ENCODE measurements around the gene CLIC5. TPM values are rescaled to one million over a fixed set of nuclear protein-coding genes. Genes with fewer than 3 reads are reported as not detected.

Gene CLIC5
- total RNA-seq, 1 donor from 2014 or later, result 0.07 TPM

DNA sequence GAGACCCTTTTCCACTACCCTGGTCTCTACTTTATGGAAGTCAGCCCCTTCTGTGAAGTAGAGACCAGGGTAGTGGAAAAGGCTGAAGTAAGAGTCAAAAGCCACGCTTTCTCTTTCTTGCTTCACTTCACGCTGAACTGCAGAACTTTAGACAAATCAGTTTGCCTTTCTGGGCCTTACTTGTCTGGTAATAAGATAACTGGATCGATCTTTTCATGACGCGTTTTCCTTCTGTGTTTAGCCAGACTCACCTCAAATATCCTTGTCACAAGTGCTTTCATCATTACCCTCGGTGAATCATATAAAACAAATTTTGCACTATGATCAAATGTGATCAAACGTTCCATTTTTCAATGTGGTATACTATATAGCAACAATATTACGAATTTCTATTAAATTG, 170.7 kb downstream of the CLIC5 start:
- DNase-seq (ENCODE audit: low read depth, low spot score), result no peak

DNA sequence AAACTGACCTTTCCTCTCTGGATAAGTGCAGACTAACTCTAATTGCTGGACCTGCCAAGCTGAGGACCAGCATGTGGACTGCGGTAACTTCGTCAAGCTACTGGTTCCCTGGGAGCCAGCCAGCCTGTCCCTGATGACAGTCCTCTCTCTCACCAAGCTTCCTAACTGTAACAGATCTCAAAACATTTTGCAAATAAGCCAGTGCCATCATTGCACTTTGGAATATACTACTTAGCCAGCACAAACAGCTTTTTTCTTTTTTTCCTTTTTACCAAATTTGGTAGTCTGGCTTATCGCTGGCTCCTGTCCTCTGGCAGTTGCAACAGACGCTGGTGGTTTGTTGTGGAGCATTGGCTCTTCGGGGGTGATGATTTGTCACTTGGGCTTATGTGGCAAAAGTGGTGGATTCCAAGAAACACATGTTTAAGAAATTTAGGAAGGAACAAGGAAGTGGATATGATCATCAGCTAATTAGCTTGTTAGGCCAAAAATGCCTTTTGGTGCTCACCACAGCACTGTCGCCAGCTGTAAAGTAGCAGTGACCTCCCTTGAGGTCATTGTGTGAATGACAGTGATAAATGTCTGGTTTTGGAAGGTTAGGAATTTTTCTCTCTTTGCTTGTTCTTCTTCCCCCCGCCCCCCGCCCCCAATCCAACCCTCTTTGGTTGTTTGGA, 171.7 kb downstream of the CLIC5 start:
- DNase-seq (ENCODE audit: low read depth, low spot score), result no peak

DNA sequence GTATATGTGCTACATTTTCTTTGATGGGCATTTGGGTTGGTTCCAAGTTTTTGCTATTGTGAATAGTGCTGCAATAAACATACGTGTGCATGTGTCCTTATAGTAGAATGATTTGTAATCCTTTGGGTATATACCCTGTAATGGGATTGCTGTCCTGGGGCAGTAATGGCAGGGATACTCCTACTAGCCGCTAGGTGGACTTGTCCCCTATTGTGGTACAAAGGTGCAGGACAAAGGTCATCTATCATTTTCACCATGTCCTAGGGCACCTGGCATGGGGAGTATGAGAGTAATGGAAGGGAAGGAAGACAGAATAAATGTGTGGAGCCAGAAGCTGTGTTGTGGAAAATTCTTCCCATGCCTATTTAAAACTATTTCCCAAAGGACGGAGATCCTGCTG, 174.6 kb downstream of the CLIC5 start:
- no peak for DNase-seq (ENCODE audit: low read depth, low spot score)

DNA sequence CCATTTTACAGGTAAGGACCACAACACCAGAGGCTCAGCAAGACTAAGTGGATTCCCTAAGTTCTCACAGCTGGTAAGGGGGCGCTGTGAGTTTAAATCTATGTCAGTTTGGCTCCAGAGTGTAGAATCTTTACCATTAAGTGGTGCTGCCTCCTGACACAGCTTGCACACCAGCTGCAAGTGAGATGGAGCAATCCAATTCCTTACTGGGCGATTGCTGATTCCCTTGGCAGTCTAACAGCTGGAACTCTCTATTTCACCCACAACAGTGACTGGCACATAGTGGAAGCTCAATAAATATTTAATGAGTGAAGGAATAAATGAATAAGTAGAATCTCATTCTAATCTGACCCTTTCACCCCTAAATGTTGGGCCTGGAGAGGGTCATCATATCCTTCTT, 176.7 kb downstream of the CLIC5 start:
- DNase-seq (ENCODE audit: low read depth, low spot score), result no peak

DNA sequence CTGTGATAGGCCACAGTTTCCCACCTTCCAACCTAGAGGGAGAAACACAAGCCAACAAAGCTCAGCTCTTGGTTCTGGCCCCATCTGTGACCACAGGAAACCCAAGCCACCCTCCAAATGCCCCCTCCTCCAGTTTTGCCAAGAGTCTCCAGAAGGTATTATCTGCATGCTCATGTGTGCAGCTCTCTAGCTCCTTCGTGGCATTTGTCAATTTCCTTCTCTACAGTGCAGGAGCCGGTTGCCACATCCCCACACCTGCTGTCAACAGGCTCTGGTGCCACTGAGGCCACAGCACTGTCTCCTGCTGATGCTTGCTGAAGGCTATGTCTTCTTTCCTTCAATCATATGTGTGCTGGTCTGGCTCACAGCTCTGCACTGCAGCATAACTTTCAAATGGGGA, 177.2 kb downstream of the CLIC5 start:
- no peak for DNase-seq (ENCODE audit: low read depth, low spot score)

DNA sequence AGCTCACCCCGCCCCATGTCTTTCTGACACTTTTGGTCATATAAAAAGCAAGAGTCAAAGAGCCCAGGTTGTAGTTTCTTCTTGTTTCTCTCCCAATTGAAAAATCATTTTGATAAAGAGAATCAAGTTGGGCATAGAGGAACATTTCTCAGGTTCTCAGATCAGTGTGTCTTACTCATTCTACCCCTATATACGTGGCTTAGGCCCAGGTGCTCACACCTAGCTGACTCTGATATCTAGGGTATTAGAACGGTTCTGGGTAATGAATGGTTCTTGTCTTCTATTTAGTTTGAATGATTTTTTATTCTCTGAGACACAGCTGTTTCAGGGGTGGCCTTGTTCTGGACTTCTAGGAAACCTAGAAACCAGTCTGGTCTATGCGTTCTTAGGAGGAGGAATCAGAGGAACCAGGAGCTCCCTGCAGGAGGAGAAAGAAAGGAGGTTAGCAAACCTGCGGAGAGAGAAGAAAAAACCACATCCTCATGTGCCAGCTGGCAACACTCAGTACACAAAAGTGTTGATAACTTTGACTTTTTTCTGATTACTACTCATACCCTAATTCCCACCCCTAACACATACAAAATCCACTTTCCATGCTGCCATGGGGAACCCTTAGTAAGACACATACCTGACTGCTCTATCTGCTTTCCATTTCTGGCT, 178.0 kb downstream of the CLIC5 start:
- DNase-seq (ENCODE audit: low read depth, low spot score), result no peak

DNA sequence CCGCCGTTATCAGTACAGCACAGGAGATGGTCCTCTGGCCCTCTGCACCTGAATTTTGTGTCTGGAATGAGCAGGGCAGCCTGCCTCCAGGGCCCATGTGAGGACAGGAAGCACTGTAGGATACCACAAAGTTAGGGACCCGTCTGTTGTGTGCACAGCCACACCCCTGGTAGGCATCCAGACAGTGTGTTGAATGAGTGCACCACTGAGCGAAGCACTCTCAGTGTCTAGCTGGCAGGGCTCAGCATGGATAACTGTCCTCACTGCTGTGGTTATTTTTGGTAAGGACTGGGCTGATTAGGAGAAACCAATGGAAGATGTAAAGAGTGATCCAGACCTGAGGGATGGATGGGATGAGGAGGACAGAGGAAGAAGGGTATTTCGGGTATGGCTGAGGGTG, 178.7 kb downstream of the CLIC5 start:
- no peak for DNase-seq (ENCODE audit: low read depth, low spot score)

DNA sequence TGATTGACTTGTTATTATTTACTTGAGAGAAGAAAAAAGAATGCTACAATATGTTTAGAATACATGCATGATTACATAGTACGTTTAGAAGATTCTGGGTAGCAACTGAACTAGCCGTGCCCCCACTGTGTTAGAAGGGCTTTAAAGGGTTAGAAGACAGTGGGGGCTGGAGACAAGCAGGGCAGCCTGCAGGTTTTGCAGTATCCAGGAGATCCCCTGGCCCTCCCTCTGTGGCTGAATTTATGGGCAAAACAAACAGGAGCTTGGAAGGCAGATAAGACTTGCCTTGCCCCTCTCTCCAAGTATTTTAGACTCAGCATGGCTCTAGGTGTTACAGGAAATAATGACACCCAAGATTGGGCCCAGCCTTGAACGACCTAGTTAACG, 179.2 kb downstream of the CLIC5 start:
- DNase-seq (ENCODE audit: low read depth, low spot score), result no peak

DNA sequence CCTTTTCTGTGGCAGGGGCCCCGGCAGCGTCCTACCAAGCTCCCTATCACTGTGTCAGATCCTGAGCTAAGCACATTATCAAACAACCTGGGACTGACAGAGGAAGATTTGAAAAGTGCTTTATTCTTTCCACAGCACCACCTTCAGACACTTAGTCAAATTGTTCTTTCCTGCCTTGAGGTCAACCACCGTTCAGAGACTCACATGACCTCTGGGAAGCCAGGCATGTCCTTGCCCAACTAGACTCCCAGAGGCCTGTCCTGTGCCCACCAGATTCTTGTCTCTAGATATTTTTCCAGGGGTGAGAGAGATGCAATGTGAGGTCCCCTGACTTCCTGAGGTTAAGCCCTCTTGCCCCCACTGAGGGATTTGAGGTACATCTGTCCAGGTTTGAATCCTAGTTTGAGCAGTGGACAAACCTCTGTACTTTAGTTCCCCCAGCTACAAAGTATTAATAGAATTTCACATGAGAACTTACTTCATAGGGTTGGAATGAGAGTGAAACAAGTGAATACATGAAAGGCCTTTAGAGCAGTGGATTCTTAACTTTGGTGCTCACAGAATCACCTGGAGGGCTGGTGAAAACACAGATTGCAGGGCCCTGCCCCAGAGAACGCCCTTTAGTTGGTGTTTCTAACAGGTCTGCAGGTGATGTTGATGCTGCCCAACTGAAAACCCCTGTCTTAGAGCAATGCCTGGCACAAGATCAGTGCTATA, 179.8 kb downstream of the CLIC5 start:
- no peak for DNase-seq (ENCODE audit: low read depth, low spot score)

DNA sequence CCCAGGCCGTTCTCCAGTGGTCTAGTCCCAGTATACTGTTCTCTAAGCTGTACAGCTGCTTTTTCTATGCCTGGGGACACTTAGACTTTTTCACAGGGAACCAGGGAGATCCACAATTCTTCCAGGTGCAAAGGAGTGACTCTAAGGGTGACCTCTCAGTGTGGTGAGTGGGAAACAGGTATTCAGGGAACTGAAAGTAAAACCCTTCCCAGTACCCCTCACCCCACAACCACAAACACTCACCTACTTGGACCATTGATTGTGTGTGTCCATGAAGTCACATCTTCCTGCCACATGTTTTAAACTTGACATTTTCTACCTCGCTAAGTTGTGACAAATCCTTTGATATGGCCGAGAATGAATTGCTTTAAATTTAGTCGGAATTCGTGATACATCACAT, 183.6 kb downstream of the CLIC5 start:
- no peak for DNase-seq (ENCODE audit: low read depth, low spot score)

Other genes starting within 250 kb of the CLIC5 start
- gene ENPP4, start 114.1 kb upstream of the CLIC5 start, total RNA-seq, result 8.7 and 11.9 TPM in 2 replicates
- not detected in 2 replicates for gene ENPP5, start 155.1 kb upstream of the CLIC5 start, total RNA-seq